Neutrophil (primary cell): ENCODE data around the gene FAT2.

Experiments used
- H3K27ac ChIP-seq: fragments of 200-600 bp; sonication (generic); 2 replicates; pipeline ENCODE4 v1.5.1; 2016; ENCODE audit warnings: mild to moderate bottlenecking, moderate library complexity
- H3K27me3 ChIP-seq: fragments of 200-600 bp; sonication (generic); 2 replicates; pipeline ENCODE4 v1.6.0; 2016; ENCODE audit warnings: mild to moderate bottlenecking
- H3K36me3 ChIP-seq: fragments of 200-600 bp; sonication (generic); 2 replicates; pipeline ENCODE4 v1.5.1; 2017
- H3K4me1 ChIP-seq, 2 experiments: fragments of 200-600 bp in 1 of 2; sonication (generic) in 1 of 2; 1 replicate in 1 of 2; 2 replicates in 1 of 2; pipeline versions ENCODE4 v1.5.1 to v1.6.1; 2013 to 2016; ENCODE audit warnings: low read depth in 1 of 2, low read length in 1 of 2, mild to moderate bottlenecking in 1 of 2, moderate library complexity in 1 of 2; ENCODE audit not compliant: control insufficient read depth in 1 of 2, insufficient read depth in 1 of 2
- H3K4me3 ChIP-seq, 2 experiments: fragments of 200-600 bp in 1 of 2; sonication (generic) in 1 of 2; 1 replicate in 1 of 2; 2 replicates in 1 of 2; pipeline ENCODE4 v1.5.1; 2013 to 2016; ENCODE audit warnings: low read depth in 1 of 2, low read length in 1 of 2, mild to moderate bottlenecking in 1 of 2, moderate library complexity in 1 of 2
- H3K9me3 ChIP-seq: fragments of 200-600 bp; sonication (generic); 2 replicates; pipeline ENCODE4 v1.5.1; 2016
- TF ChIP-seq, protein P1 (sequence below): fragments of 200-600 bp; sonication (generic); IDR thresholded peaks from 2 replicates; pipeline ENCODE4 v1.5.1; 2016; ENCODE audit warnings: antibody characterized with exemption

FAT2 gene

DNA sequence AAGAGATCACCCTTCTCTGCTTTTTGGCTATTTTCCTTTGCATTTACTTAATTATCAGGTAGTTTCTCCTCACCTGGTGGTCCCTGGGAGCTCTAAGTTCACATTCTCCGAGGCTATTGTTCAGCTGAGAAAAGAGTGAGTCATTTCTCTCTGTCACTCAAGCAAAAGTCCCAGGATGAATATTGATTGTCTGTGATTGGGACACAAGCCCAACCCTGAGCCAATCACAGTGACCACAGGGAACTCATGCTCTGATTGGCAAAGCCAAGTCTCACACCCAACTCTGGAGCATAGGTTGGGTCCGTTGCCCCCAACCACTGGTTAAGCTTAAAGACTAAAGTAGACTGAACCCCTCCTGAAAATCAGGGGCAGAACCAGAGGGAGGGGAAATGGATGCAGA is 27.8 kb upstream of the FAT2 start:
- H3K4me3 ChIP-seq, result no peak overlapping the region
- TF ChIP-seq, protein P1, sequence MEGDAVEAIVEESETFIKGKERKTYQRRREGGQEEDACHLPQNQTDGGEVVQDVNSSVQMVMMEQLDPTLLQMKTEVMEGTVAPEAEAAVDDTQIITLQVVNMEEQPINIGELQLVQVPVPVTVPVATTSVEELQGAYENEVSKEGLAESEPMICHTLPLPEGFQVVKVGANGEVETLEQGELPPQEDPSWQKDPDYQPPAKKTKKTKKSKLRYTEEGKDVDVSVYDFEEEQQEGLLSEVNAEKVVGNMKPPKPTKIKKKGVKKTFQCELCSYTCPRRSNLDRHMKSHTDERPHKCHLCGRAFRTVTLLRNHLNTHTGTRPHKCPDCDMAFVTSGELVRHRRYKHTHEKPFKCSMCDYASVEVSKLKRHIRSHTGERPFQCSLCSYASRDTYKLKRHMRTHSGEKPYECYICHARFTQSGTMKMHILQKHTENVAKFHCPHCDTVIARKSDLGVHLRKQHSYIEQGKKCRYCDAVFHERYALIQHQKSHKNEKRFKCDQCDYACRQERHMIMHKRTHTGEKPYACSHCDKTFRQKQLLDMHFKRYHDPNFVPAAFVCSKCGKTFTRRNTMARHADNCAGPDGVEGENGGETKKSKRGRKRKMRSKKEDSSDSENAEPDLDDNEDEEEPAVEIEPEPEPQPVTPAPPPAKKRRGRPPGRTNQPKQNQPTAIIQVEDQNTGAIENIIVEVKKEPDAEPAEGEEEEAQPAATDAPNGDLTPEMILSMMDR, result no peak
- H3K27ac ChIP-seq, result no peak overlapping the region
- peaks cover 6% of the 10 kb centered on the region for H3K27me3 ChIP-seq
- H3K9me3 ChIP-seq, result no peaks in the 10 kb centered on the region
- no peaks in the 10 kb centered on the region for H3K36me3 ChIP-seq
- no peaks in the 10 kb centered on the region for H3K4me1 ChIP-seq

DNA sequence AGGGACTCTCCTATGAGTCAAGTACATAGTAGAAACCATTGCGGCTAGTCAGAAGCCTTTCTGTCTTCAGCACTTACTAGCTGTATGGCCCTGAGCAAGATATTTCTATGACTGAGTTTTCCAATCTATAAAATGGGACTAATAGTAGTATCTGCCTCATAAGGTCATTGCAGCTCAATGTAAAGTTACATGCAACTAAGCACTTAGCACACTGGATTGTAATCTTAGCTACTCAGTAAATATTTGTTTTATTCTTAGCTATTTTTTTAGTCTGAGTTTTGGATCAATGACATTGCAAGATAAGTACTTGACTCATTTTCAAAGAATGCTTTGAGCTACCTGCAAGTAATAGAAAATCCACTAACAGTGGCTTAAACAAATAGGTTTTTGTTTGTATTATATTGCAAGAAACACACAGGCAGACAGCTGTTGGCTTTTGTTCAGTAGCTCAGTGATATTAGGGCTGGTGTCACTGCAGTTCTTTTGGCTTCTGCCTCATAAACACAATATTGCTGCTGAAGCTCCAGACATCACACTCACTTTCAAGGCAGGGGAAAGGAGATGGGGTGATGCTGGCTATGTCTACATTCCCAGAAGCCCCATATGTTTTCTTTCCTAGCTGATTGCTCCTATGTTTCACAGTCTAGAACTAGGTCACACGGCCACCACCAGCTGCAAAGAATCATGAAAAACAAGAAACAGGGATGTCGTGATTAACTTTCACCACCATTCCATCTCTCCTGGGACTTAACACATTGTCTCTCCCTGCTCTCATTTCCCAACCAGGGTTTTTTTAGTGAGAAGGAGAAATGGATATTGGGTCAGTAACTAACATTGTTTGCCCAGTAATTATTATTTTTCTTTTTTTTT is 26.9 kb upstream of the FAT2 start:
- TF ChIP-seq, protein P1, result no peak

DNA sequence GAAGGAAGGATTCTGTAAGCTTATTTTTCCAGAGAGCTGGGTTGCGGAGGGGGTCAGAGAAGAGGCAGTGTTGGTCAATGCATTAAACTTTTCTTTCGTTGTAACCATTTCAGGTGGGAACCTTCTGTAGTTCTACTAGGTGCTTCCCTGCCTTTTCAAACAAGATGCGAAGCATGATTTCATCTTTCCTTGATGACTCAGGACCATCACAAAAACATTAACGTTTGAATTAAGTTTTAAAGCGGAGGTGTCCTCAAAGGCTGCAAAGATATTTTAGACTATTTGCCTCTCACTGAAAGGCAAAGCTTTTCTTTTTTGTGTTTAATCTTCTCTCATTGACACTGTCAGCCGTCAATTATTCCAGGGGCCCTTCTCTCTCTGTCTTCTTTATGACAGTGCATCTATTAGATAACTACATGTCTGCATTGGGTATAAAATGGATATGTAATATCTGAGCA is 26.3 kb upstream of the FAT2 start:
- H3K27ac ChIP-seq, result no peak overlapping the region
- H3K4me3 ChIP-seq, result no peak overlapping the region
- no peaks in the 10 kb centered on the region for H3K4me1 ChIP-seq
- H3K36me3 ChIP-seq, result no peaks in the 10 kb centered on the region
- peaks cover 15% of the 10 kb centered on the region for H3K27me3 ChIP-seq
- H3K9me3 ChIP-seq, result no peaks in the 10 kb centered on the region
- TF ChIP-seq, protein P1, result no peak

More for the DNA sequence above, 26.9 kb upstream of the FAT2 start:
- H3K4me1 ChIP-seq, result no peaks in the 10 kb centered on the region
- peaks cover 12% of the 10 kb centered on the region for H3K27me3 ChIP-seq
- no peak overlapping the region for H3K4me3 ChIP-seq
- no peaks in the 10 kb centered on the region for H3K9me3 ChIP-seq
- no peaks in the 10 kb centered on the region for H3K36me3 ChIP-seq
- H3K27ac ChIP-seq, result no peak overlapping the region

DNA sequence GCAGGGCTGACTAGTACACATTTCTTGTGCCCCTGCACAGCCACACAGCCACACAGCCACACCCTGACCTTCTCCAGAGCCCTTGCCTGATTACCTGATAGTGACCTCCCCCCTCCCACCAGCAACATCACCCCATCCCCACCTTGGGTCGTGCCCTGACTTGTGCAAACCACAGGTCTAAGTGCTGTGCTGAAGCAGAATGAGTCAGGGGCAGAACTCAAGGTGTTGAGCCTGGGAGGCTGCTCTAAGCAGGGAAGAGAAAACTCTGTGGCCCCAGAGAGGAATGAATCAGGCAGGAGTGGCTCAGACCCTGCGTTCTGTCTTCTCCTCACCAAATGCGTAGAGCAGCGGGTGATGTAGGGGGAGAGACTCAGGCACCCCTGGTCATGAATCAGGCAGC is 24.3 kb upstream of the FAT2 start:
- Histone ChIP-seq H3K27me3 (peaks cover 8% of the 10 kb centered on the region), H3K9me3 (no peaks in the 10 kb centered on the region), H3K4me3 (no peak overlapping the region), H3K27ac (no peak overlapping the region), H3K36me3 (no peaks in the 10 kb centered on the region), H3K4me1 (no peaks in the 10 kb centered on the region)
- TF ChIP-seq, protein P1, result no peak

DNA sequence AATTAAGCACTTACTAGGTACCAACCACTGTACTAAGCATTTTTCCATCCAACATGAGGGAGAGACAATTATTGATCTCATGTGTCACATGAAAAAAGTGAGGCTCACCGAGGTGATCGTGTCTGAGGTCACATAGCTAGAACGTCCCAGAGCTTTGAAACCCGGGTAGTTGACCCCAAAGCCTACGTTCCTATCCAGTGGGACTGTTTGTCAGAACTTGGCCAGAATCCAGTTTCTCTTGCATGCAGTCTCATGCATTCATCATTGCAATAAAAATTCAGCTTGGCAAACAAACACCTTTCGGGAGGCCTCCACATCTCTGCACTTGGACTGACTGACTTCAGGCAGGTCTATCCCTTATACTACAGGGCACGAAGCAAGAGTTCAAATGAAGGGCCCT is 23.4 kb upstream of the FAT2 start:
- H3K27me3 ChIP-seq, result peaks cover 8% of the 10 kb centered on the region
- no peak overlapping the region for H3K27ac ChIP-seq
- H3K4me1 ChIP-seq, result no peaks in the 10 kb centered on the region
- no peak overlapping the region for H3K4me3 ChIP-seq
- no peaks in the 10 kb centered on the region for H3K36me3 ChIP-seq
- no peaks in the 10 kb centered on the region for H3K9me3 ChIP-seq
- TF ChIP-seq, protein P1, result no peak
